ENCODE data around the gene UGT1A3. TPM values are rescaled to one million over a fixed set of nuclear protein-coding genes. Genes with fewer than 3 reads are reported as not detected.
A peak's percentile ranks its signal among the peaks of the same experiment; 100 is the strongest.

Gene UGT1A3
- total RNA-seq, 4 donors from 2014 or later = 0.30 to 1.1 (median 0.54) TPM; not detected in 1

GRCh38 chr2:233817361-233817911 lies 88.6 kb downstream of the UGT1A3 start:
- intact Hi-C loops (cut with DNase I; ENCODE audit: low total_unique reads) = no loop called here
- WGBS, 2 donors = 78 to 81% methylated on average over 3 of the region's 3 CpGs
- TF ChIP-seq POLR2A (IDR thresholded peaks at IDR 0.05) (no peak), CTCF (IDR thresholded peaks at IDR 0.05) (no peak)
- DNase-seq (ENCODE audit: low spot score in 2 of 2) = peak in 1 of 2 donors; percentile 58
- H3K4me3 ChIP-seq (ENCODE audit: low read depth, poor library complexity, severe bottlenecking) = no peak overlapping the region

GRCh38 chr2:233817995-233818638 lies 89.3 kb downstream of the UGT1A3 start:
- WGBS, 2 donors = 94 to 95% methylated on average over 11 of the region's 11 CpGs

GRCh38 chr2:233818639-233819621 lies 90.1 kb downstream of the UGT1A3 start:
- intact Hi-C loops (cut with DNase I; ENCODE audit: low total_unique reads) = no loop called here
- no peak overlapping the region for H3K4me3 ChIP-seq (ENCODE audit: low read depth, poor library complexity, severe bottlenecking)
- no peak for TF ChIP-seq POLR2A (IDR thresholded peaks at IDR 0.05)
- TF ChIP-seq CTCF (IDR thresholded peaks at IDR 0.05) = no peak
- DNase-seq (ENCODE audit: low spot score in 2 of 2) = peak in 1 of 2 donors; percentile 83
- WGBS, 2 donors = 82 to 84% methylated on average over 13 to 17 of the region's 17 CpGs

More at GRCh38 chr2:233817995-233818638, 89.3 kb downstream of the UGT1A3 start:
- DNase-seq (ENCODE audit: low spot score in 2 of 2) = peak in 1 of 2 donors; percentile 63
- intact Hi-C loops (cut with DNase I; ENCODE audit: low total_unique reads) = no loop called here
- TF ChIP-seq CTCF (IDR thresholded peaks at IDR 0.05) = no peak
- no peak for TF ChIP-seq POLR2A (IDR thresholded peaks at IDR 0.05)
- no peak overlapping the region for H3K4me3 ChIP-seq (ENCODE audit: low read depth, poor library complexity, severe bottlenecking)

GRCh38 chr2:233819884-233820773 lies 91.3 kb downstream of the UGT1A3 start:
- 69 to 70% methylated on average over 5 to 14 of the region's 18 CpGs for WGBS, 2 donors
- peak in 1 of 2 donors; percentile 61 for DNase-seq (ENCODE audit: low spot score in 2 of 2)
- H3K4me3 ChIP-seq (ENCODE audit: low read depth, poor library complexity, severe bottlenecking) = no peak overlapping the region
- no peak for TF ChIP-seq CTCF (IDR thresholded peaks at IDR 0.05)
- TF ChIP-seq POLR2A (IDR thresholded peaks at IDR 0.05) = no peak
- intact Hi-C loops (cut with DNase I; ENCODE audit: low total_unique reads) = no loop called here

GRCh38 chr2:233820774-233821105 lies 91.9 kb downstream of the UGT1A3 start:
- intact Hi-C loops (cut with DNase I; ENCODE audit: low total_unique reads) = no loop called here
- TF ChIP-seq POLR2A (IDR thresholded peaks at IDR 0.05) = no peak
- no peak for TF ChIP-seq CTCF (IDR thresholded peaks at IDR 0.05)
- 80 to 89% methylated on average over 6 of the region's 6 CpGs for WGBS, 2 donors
- no peak overlapping the region for H3K4me3 ChIP-seq (ENCODE audit: low read depth, poor library complexity, severe bottlenecking)
- peak in 1 of 2 donors; percentile 67 for DNase-seq (ENCODE audit: low spot score in 2 of 2)

All from lower leg skin (tissue), 4 donors.